ENCODE data around the gene ELL. TPM values are rescaled to one million over a fixed set of nuclear protein-coding genes. Genes with fewer than 3 reads are reported as not detected.

ELL gene
- total RNA-seq, 1 donor from 2014 or later, result 16.0 TPM

DNA sequence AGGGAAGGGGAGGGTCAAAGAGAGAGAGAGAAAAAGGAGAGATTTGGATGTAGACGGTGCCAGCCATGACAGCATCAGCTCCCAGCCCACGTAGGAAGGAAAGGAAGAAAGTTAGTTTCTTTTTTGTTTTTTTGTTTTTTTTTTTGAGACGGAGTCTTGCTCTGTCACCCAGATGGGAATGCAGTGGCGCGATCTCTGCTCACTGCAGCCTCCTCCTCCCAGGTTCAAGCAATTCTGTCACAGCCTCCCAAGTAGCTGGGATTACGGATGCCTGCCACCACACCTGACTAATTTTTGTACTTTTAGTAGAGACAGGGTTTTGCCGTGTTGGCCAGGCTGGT is 27.6 kb downstream of the ELL start:
- peaks cover 97% of the 10 kb centered on the region for H3K79me2 ChIP-seq (ENCODE audit: insufficient read depth, low read length)
- no peak overlapping the region for H3K4me3 ChIP-seq (ENCODE audit: insufficient read depth, low read depth, low read length)
- Mint-ChIP-seq H3K4me1 (ENCODE audit: low read depth, unreplicated experiment) (peaks cover 38% of the 10 kb centered on the region), H3K36me3 (ENCODE audit: low read depth, unreplicated experiment) (peaks cover 4% of the 10 kb centered on the region), H3K27ac (ENCODE audit: unreplicated experiment) (peak overlapping the region; percentile 63), H3K4me3 (ENCODE audit: unreplicated experiment) (no peak overlapping the region), H3K27me3 (ENCODE audit: low read depth, unreplicated experiment) (no peaks in the 10 kb centered on the region), H3K9me3 (ENCODE audit: unreplicated experiment) (no peaks in the 10 kb centered on the region)
- peaks cover 99% of the 10 kb centered on the region for H4K20me1 ChIP-seq (ENCODE audit: insufficient read depth, low read length)
- H3K4me1 ChIP-seq (ENCODE audit: insufficient read depth, low read length), result peaks cover 14% of the 10 kb centered on the region
- no peaks in the 10 kb centered on the region for H3K9me3 ChIP-seq (ENCODE audit: insufficient read depth, low read depth, low read length)
- H2AFZ ChIP-seq (ENCODE audit: low read depth, low read length), result no peak overlapping the region
- DNase-seq (ENCODE audit: low read depth) (peak; percentile 56), FAIRE-seq (no peak)
- H3K4me2 ChIP-seq (ENCODE audit: low read length), result peak overlapping the region; percentile 53
- H3K36me3 ChIP-seq (ENCODE audit: insufficient read depth, low read length), result no peaks in the 10 kb centered on the region
- no peak overlapping the region for H3K27ac ChIP-seq (ENCODE audit: low read depth, low read length)
- no peak overlapping the region for H3K9ac ChIP-seq (ENCODE audit: low read length)
- no peaks in the 10 kb centered on the region for H3K27me3 ChIP-seq (ENCODE audit: insufficient read depth, low read length)
- TF ChIP-seq EZH2 (IDR thresholded peaks at IDR 0.05; ENCODE audit: insufficient read depth, low read length), result no peak

- Mint-ChIP-seq H3K27ac (ENCODE audit: unreplicated experiment) (peak overlapping the region; percentile 63), H3K4me3 (ENCODE audit: unreplicated experiment) (peak overlapping the region; percentile 54), H3K4me1 (ENCODE audit: low read depth, unreplicated experiment) (peaks cover 42% of the 10 kb centered on the region), H3K27me3 (ENCODE audit: low read depth, unreplicated experiment) (no peaks in the 10 kb centered on the region), H3K9me3 (ENCODE audit: unreplicated experiment) (no peaks in the 10 kb centered on the region), H3K36me3 (ENCODE audit: low read depth, unreplicated experiment) (peaks cover 4% of the 10 kb centered on the region)
- Histone ChIP-seq H3K4me2 (ENCODE audit: low read length) (peak overlapping the region; percentile 53), H3K27me3 (ENCODE audit: insufficient read depth, low read length) (no peaks in the 10 kb centered on the region), H3K36me3 (ENCODE audit: insufficient read depth, low read length) (no peaks in the 10 kb centered on the region), H3K4me1 (ENCODE audit: insufficient read depth, low read length) (peaks cover 14% of the 10 kb centered on the region), H4K20me1 (ENCODE audit: insufficient read depth, low read length) (peaks cover 99% of the 10 kb centered on the region), H3K4me3 (ENCODE audit: insufficient read depth, low read depth, low read length) (no peak overlapping the region), H3K79me2 (ENCODE audit: insufficient read depth, low read length) (peaks cover 97% of the 10 kb centered on the region), H2AFZ (ENCODE audit: low read depth, low read length) (no peak overlapping the region), H3K9ac (ENCODE audit: low read length) (no peak overlapping the region), H3K9me3 (ENCODE audit: insufficient read depth, low read depth, low read length) (no peaks in the 10 kb centered on the region), H3K27ac (ENCODE audit: low read depth, low read length) (no peak overlapping the region)
- DNase-seq (ENCODE audit: low read depth), result no peak
- no peak for TF ChIP-seq CTCF (IDR thresholded peaks at IDR 0.05; ENCODE audit: insufficient read depth, low read depth, low read length)
- no peak for TF ChIP-seq EZH2 (IDR thresholded peaks at IDR 0.05; ENCODE audit: insufficient read depth, low read length)
- no peak for FAIRE-seq
These were observed 28.2 kb downstream of the ELL start for GRCh38 chr19:18493440-18494266.

DNA sequence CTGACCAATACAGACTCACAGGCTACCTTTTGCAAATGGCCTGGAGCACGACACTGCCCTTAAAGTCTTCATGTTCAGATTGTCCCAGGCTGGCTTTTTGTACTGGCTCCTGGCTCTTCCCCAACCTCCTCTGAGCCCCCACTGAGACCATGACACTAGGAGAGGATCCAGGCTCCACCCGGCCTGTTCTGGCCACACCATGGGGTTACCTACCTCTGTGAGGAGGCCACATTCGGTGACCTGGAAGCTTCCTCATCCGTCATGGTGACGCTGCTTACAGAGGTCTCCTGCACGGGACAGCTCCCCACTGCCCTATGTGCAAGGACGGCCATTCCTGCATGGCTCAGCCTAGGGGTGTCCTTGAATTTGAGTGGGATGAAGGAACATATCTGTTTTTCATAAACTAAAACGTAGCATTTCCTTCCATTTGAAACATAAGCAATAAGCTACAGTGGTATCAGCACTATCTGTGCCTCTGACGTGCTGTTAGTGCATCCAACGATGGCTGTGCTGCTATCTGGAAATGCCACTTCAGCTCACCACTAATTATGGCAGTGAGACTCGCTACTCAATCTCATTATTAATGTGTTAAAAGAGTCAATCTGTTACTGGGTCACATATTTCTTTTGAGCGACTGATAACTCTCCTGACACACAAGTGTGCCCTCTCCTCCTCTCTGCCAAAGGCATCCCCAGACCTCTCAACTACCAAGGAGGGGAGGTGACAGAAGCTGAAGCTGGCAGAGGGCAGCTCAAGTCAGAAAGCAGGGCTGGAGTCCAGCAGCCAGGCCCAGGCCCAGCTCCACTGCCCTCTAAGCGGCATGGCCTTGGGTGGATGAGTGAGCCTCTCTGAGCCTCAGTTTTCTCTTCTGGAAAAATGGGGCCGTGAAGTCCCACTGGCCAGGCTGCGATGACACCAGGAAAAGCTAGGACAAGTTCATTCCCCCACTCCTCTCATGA is 29.6 kb downstream of the ELL start:
- Histone ChIP-seq H3K36me3 (ENCODE audit: insufficient read depth, low read length) (no peaks in the 10 kb centered on the region), H3K4me3 (ENCODE audit: insufficient read depth, low read depth, low read length) (no peak overlapping the region), H3K4me2 (ENCODE audit: low read length) (no peak overlapping the region), H3K9me3 (ENCODE audit: insufficient read depth, low read depth, low read length) (no peaks in the 10 kb centered on the region), H3K9ac (ENCODE audit: low read length) (no peak overlapping the region), H3K79me2 (ENCODE audit: insufficient read depth, low read length) (peaks cover 96% of the 10 kb centered on the region), H3K27me3 (ENCODE audit: insufficient read depth, low read length) (no peaks in the 10 kb centered on the region), H4K20me1 (ENCODE audit: insufficient read depth, low read length) (peaks cover 99% of the 10 kb centered on the region), H3K4me1 (ENCODE audit: insufficient read depth, low read length) (peaks cover 14% of the 10 kb centered on the region), H2AFZ (ENCODE audit: low read depth, low read length) (no peak overlapping the region), H3K27ac (ENCODE audit: low read depth, low read length) (no peak overlapping the region)
- no peaks in the 10 kb centered on the region for H3K9me3 Mint-ChIP-seq (ENCODE audit: unreplicated experiment)
- H3K27ac Mint-ChIP-seq (ENCODE audit: unreplicated experiment), result no peak overlapping the region
- FAIRE-seq, result no peak
- no peaks in the 10 kb centered on the region for H3K27me3 Mint-ChIP-seq (ENCODE audit: low read depth, unreplicated experiment)
- no peak for DNase-seq (ENCODE audit: low read depth)
- H3K4me1 Mint-ChIP-seq (ENCODE audit: low read depth, unreplicated experiment), result peaks cover 45% of the 10 kb centered on the region
- TF ChIP-seq EZH2 (IDR thresholded peaks at IDR 0.05; ENCODE audit: insufficient read depth, low read length) (no peak), CTCF (IDR thresholded peaks at IDR 0.05; ENCODE audit: insufficient read depth, low read depth, low read length) (no peak)
- H3K36me3 Mint-ChIP-seq (ENCODE audit: low read depth, unreplicated experiment), result peaks cover 4% of the 10 kb centered on the region
- H3K4me3 Mint-ChIP-seq (ENCODE audit: unreplicated experiment), result no peak overlapping the region
